Right atrium auricular region (tissue), 2 donors: ENCODE measurements around the gene IGSF8. TPM values are rescaled to one million over a fixed set of nuclear protein-coding genes. Genes with fewer than 3 reads are reported as not detected.
"Not testable (repeated sequence)": the region's sequence is repeated elsewhere in the genome, so short reads cannot be mapped to it uniquely, and the experiment has no call there.

ENCODE experiments used
- DNase-seq: peaks from one replicate; pipeline ENCODE4 v3.0.0-alpha.2; 2019; ENCODE audit warnings: low spot score
- H3K27ac ChIP-seq, 2 donors: fragments of 200-600 bp; sonication (generic); 1 replicate in 1 of 2; 2 replicates in 1 of 2; pipeline ENCODE4 v1.5.1; 2016 to 2019
- H3K27me3 ChIP-seq, 2 donors: fragments of 200-600 bp; sonication (generic); one replicate each; pipeline versions ENCODE4 v1.5.1 to v1.6.0; 2017 to 2019
- H3K36me3 ChIP-seq: fragments of 200-600 bp; sonication (generic); one replicate; pipeline ENCODE4 v1.5.1; 2016
- H3K4me1 ChIP-seq, 2 donors: fragments of 200-600 bp; sonication (generic); one replicate each; pipeline versions ENCODE4 v1.5.1 to v1.6.0; 2017 to 2019
- H3K4me3 ChIP-seq, 2 donors: fragments of 200-600 bp; sonication (generic); 1 replicate in 1 of 2; 2 replicates in 1 of 2; pipeline ENCODE4 v1.5.1; 2017 to 2019; ENCODE audit warnings: mild to moderate bottlenecking in 1 of 2, moderate library complexity in 1 of 2
- H3K9me3 ChIP-seq, 2 donors: fragments of 200-600 bp; sonication (generic); one replicate each; pipeline ENCODE4 v1.5.1; 2019
- total RNA-seq, 2 donors: library from RNA; depleted of rRNA; stranded (reverse); fragments of >200 nt; gene quantifications; one replicate each; pipeline ENCODE4 v1.1.0, GENCODE V29; 2016
- TF ChIP-seq, protein P1 (sequence below), 2 donors: fragments of 200-600 bp; sonication (generic); IDR thresholded peaks; one replicate each; pipeline ENCODE4 v1.5.1; 2019; ENCODE audit warnings: antibody characterized with exemption in 2 of 2

The IGSF8 gene
- total RNA-seq, 2 donors from 2014 or later = 20.1 to 20.8 TPM

DNA sequence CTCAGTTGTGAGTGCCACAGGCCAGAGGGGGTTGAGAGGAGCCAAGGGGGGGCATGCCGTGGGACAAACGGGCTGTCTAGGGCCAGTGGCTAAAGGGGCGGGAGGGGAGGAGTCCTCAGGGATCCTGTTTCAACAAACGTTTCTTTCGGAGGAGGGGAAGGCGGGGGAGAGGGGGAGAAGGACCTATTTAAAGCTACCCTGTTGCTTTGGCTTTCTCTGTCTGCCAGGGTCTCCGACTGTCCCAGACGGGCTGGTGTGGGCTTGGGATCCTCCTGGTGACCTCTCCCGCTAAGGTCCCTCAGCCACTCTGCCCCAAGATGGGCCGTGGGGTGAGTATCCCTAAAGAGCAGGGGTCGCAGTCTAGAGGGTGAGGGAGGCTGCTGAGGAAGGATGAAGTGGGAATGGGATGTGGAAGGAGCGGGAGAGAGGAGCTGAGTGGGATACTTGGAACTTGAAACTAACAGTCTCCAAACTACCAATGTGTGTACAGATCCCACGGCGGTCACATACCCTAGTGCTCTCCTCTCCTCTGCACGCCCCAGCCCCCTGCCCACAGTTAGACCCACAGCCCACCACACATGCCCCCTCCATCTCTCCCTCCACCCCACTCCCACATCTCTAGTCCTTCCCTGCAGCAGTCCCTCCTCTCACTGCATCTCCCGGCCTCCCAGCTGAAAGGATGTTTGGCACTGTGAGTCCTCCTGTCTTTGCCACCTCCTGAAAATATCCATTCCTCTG is 17.3 kb upstream of the IGSF8 start, which contains the start of gene ATP1A2:
TSS of gene ATP1A2 (plus strand) at position 215 of the 738 bp plus-strand sequence. CDS start at position 318, 103 bp downstream.
- Histone ChIP-seq H3K36me3 (peaks cover 8% of the 10 kb centered on the region), H3K4me3 (peak within 1 kb of the TSS; percentile 54 to 62), H3K27me3 (no peaks in the 10 kb centered on the region), H3K27ac (peak within 1 kb of the TSS; percentile 67 to 90), H3K4me1 (peaks cover 0 to 48% of the 10 kb centered on the region in 2 donors), H3K9me3 (no peaks in the 10 kb centered on the region)
- TF ChIP-seq, protein P1, sequence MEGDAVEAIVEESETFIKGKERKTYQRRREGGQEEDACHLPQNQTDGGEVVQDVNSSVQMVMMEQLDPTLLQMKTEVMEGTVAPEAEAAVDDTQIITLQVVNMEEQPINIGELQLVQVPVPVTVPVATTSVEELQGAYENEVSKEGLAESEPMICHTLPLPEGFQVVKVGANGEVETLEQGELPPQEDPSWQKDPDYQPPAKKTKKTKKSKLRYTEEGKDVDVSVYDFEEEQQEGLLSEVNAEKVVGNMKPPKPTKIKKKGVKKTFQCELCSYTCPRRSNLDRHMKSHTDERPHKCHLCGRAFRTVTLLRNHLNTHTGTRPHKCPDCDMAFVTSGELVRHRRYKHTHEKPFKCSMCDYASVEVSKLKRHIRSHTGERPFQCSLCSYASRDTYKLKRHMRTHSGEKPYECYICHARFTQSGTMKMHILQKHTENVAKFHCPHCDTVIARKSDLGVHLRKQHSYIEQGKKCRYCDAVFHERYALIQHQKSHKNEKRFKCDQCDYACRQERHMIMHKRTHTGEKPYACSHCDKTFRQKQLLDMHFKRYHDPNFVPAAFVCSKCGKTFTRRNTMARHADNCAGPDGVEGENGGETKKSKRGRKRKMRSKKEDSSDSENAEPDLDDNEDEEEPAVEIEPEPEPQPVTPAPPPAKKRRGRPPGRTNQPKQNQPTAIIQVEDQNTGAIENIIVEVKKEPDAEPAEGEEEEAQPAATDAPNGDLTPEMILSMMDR (IDR thresholded peaks at IDR 0.05) = no peak
- no peak for DNase-seq

DNA sequence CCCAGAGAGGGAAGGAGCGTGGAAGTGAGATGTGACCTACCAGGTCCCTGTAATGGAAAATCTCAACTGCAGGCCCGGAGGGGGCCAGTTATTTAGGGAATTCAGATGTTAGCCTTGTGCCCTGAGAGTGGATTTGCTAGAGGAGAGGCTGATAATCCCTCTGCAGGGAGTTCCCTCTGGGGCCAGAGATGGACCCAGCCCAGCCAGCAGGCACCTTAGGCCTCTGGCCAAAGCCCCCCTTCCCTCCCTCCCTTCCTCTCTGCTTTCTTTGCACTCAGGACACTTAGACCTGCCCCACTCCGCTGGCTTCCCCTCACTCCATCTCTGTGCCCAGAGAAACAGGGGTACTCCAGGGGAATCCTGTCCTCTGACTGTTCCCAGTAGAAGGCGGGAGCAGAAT is 15.7 kb upstream of the IGSF8 start:
- no peaks in the 10 kb centered on the region for H3K9me3 ChIP-seq
- H3K36me3 ChIP-seq = peaks cover 6% of the 10 kb centered on the region
- TF ChIP-seq, protein P1 (IDR thresholded peaks at IDR 0.05) = no peak
- no peak overlapping the region for H3K4me3 ChIP-seq
- H3K27ac ChIP-seq = peak overlapping the region; percentile 67 to 90
- H3K27me3 ChIP-seq = no peaks in the 10 kb centered on the region
- no peak for DNase-seq
- peaks cover 0 to 51% of the 10 kb centered on the region in 2 donors for H3K4me1 ChIP-seq

DNA sequence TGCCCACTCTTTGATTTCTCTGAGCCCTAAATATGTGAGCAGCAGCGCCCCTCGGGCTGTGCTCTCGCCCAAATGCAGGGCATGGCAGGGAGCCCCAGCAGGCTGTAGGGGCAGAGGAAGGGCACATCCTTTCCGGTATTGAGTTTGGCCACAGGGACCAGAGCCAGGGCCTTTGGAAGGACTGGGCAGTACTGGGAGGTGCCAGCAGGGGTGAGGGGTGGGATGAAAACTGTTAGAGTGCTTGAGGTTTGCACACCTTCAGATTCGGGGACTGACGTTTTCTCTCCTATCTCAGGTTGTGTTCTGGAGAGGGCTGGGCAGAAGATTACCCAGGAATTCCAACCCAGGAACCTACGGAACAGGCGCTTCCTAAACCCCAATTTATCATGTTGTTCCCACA is 15.0 kb upstream of the IGSF8 start:
- H3K27me3 ChIP-seq = no peaks in the 10 kb centered on the region
- TF ChIP-seq, protein P1 (IDR thresholded peaks at IDR 0.05) = no peak
- H3K4me3 ChIP-seq = no peak overlapping the region
- H3K27ac ChIP-seq = peak overlapping the region; percentile 67 to 90
- H3K4me1 ChIP-seq = peaks cover 0 to 48% of the 10 kb centered on the region in 2 donors
- no peaks in the 10 kb centered on the region for H3K9me3 ChIP-seq
- H3K36me3 ChIP-seq = peaks cover 3% of the 10 kb centered on the region
- no peak for DNase-seq

DNA sequence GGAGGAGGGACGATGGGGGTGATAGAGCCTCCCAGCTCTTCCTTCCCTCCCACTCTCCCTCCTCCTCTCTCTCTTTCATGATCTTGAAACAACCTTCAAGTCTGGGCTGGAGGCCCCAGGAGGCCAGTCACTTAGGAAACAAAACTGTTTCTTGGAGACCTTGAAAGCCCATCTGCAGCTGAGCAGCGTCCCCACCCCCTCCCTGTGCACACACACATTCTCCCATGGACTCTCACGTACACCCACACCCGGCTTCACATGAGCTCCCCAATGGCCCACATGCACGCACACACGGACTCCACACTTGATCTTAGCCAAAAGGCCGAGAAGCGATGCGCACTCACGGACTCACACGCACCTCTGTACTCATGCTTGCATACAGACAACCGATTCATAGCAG is 13.9 kb upstream of the IGSF8 start:
- peaks cover 0 to 37% of the 10 kb centered on the region in 2 donors for H3K4me1 ChIP-seq
- TF ChIP-seq, protein P1 (IDR thresholded peaks at IDR 0.05) = no peak
- DNase-seq = no peak

DNA sequence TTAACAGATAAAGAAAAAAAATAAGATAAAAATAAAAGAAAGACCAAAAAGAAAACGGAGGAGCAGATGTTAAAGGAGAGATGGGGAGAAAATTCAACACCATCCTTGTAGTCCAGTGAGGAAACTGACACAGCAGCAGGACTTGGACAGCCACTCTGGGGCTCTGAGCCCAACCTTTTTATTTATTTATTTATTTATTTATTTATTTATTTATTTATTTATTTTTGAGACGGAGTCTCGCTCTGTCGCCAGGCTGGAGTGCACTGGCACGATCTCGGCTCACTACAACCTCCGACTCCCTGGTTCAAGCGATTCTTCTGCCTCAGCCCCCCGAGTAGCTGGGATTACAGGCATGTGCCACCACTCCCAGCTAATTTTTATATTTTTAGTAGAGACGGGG is 13.0 kb upstream of the IGSF8 start:
- H3K4me3 ChIP-seq, H3K27me3 ChIP-seq, H3K27ac ChIP-seq, DNase-seq, H3K36me3 ChIP-seq, H3K9me3 ChIP-seq: not testable (repeated sequence)
- peaks cover 0 to 33% of the 10 kb centered on the region in 2 donors for H3K4me1 ChIP-seq

More for the DNA sequence above, 13.9 kb upstream of the IGSF8 start:
- no peaks in the 10 kb centered on the region for H3K36me3 ChIP-seq
- H3K27me3 ChIP-seq = no peaks in the 10 kb centered on the region
- H3K4me3 ChIP-seq = no peak overlapping the region
- H3K9me3 ChIP-seq = no peaks in the 10 kb centered on the region
- H3K27ac ChIP-seq = no peak overlapping the region

DNA sequence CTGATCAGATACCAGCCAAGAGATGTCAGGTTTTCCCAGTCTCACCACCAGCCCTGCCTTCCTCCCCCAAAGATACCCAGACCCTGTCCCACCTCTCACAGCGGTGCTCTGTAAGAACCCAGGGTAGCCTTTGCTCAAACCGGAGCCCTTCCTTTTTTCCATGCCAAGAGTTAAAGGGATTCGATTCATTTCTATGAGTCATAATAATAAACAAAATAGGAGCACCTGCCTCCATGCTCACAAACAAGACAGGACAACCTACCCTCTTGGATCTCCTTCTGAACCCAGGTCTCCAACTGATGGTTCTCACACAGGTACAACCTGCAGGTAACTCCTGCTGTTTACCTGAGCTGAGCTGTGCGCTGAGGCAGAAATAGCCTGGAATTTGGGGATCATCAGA is 11.3 kb upstream of the IGSF8 start:
- H3K27me3 ChIP-seq = no peaks in the 10 kb centered on the region
- peaks cover 0 to 23% of the 10 kb centered on the region in 2 donors for H3K4me1 ChIP-seq
- DNase-seq = no peak
- no peaks in the 10 kb centered on the region for H3K9me3 ChIP-seq
- H3K4me3 ChIP-seq = no peak overlapping the region
- TF ChIP-seq, protein P1 (IDR thresholded peaks at IDR 0.05) = no peak
- H3K27ac ChIP-seq = no peak overlapping the region
- no peaks in the 10 kb centered on the region for H3K36me3 ChIP-seq
